Peyer's patch (tissue), 4 donors: ENCODE results near the gene ABCD1. TPM values are rescaled to one million over a fixed set of nuclear protein-coding genes. Genes with fewer than 3 reads are reported as not detected.
"Not testable (repeated sequence)": the region's sequence is repeated elsewhere in the genome, so short reads cannot be mapped to it uniquely, and the experiment has no call there.

Experiments used
- DNase-seq, 3 donors: peaks; one replicate each; pipeline ENCODE4 v3.0.0-alpha.2; 2017 to 2019
- H3K27ac ChIP-seq, 4 donors: fragments of 200-600 bp; sonication (generic); one replicate each; pipeline ENCODE4 v1.5.1; 2016 to 2019
- H3K27me3 ChIP-seq, 2 donors: fragments of 200-600 bp; sonication (generic); one replicate each; pipeline ENCODE4 v1.5.1; 2019
- H3K36me3 ChIP-seq, 3 donors: fragments of 200-600 bp; sonication (generic); one replicate each; pipeline ENCODE4 v1.5.1; 2016 to 2019
- H3K4me1 ChIP-seq, 4 donors: fragments of 200-600 bp; sonication (generic); one replicate each; pipeline ENCODE4 v1.5.1; 2016 to 2019
- H3K4me3 ChIP-seq, 4 donors: fragments of 200-600 bp; sonication (generic); 1 replicate in 3 of 4; 2 replicates in 1 of 4; pipeline ENCODE4 v1.5.1; 2016 to 2019; ENCODE audit warnings: mild to moderate bottlenecking in 1 of 4
- H3K9me3 ChIP-seq, 4 donors: fragments of 200-600 bp; sonication (generic); one replicate each; pipeline ENCODE4 v1.5.1; 2016 to 2019; ENCODE audit warnings: mild to moderate bottlenecking in 1 of 4
- POLR2A ChIP-seq, 2 donors: fragments of 450-650 bp; IDR thresholded peaks; one replicate each; pipeline ENCODE4 v1.5.1; 2017; ENCODE audit warnings: antibody characterized with exemption in 2 of 2, mild to moderate bottlenecking in 2 of 2, moderate library complexity in 2 of 2
- total RNA-seq, 4 donors: library from RNA; depleted of rRNA; stranded (reverse); fragments of >200 nt; gene quantifications; one replicate each; pipeline ENCODE4 v1.1.0, GENCODE V29; 2016
- TF ChIP-seq, protein P1 (sequence below), 6 experiments: fragments of 450-650 bp in 4 of 6; fragments of 200-600 bp in 2 of 6; sonication (generic) in 1 of 6; IDR thresholded peaks; one replicate each; pipeline ENCODE4 v1.5.1; 2017 to 2019; ENCODE audit warnings: antibody characterized with exemption in 6 of 6, mild to moderate bottlenecking in 3 of 6, moderate library complexity in 1 of 6

ABCD1 gene
- total RNA-seq, 4 donors from 2014 or later: 14.9 to 94.2 (median 68.0) TPM

- no peak for DNase-seq
- Histone ChIP-seq H3K4me1 (peaks cover 3 to 37% (median 12%) of the 10 kb centered on the region in 4 donors), H3K4me3 (no peak overlapping the region), H3K27me3 (no peaks in the 10 kb centered on the region), H3K36me3 (no peaks in the 10 kb centered on the region), H3K27ac (no peak overlapping the region), H3K9me3 (no peaks in the 10 kb centered on the region)
- TF ChIP-seq POLR2A (IDR thresholded peaks at IDR 0.05): no peak
- TF ChIP-seq, protein P1, sequence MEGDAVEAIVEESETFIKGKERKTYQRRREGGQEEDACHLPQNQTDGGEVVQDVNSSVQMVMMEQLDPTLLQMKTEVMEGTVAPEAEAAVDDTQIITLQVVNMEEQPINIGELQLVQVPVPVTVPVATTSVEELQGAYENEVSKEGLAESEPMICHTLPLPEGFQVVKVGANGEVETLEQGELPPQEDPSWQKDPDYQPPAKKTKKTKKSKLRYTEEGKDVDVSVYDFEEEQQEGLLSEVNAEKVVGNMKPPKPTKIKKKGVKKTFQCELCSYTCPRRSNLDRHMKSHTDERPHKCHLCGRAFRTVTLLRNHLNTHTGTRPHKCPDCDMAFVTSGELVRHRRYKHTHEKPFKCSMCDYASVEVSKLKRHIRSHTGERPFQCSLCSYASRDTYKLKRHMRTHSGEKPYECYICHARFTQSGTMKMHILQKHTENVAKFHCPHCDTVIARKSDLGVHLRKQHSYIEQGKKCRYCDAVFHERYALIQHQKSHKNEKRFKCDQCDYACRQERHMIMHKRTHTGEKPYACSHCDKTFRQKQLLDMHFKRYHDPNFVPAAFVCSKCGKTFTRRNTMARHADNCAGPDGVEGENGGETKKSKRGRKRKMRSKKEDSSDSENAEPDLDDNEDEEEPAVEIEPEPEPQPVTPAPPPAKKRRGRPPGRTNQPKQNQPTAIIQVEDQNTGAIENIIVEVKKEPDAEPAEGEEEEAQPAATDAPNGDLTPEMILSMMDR (IDR thresholded peaks at IDR 0.05): no peak
These were observed 4.4 kb downstream of the ABCD1 start for GRCh38 chrX:153728951-153729631.

GRCh38 chrX:153730115-153730514, 5.5 kb downstream of the ABCD1 start:
- H3K27ac ChIP-seq, H3K4me3 ChIP-seq, H3K27me3 ChIP-seq, DNase-seq, H3K9me3 ChIP-seq, H3K36me3 ChIP-seq: not testable (repeated sequence)
- peaks cover 3 to 34% (median 10%) of the 10 kb centered on the region in 4 donors for H3K4me1 ChIP-seq

DNA sequence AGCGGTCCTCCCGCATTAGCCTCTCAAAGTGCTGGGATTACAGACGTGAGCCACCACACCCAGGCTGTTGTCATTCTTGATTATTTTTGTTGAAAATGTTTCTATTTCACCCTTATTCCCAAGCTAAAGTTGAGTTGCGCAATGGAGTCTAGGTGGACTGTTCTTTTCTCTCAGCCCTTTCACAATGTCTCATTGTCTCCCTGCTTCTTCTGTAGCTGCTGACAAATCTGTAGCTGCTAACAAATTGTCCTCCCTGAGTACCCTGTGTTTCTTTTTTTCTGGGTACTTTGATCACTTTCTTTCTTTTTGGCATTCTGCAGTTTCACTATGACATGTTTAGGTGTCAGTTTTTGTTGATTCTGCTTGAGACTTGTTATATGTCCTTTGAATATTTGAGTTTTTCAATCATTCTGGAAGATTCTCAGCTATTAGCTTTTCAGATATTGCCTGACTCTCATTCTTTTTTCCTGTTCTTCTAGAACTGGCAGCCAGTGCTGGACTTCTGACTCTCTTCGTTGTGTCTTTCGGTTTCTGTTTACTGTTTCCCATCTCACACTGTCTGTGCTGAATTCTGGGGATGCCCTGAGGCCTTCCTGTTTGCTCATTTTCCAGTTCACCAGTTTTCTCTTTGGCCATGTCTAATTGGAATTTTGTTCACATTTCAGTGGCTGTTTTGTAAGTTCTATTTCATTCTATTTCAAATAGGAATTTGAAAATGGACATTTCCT, 6.6 kb downstream of the ABCD1 start:
- Histone ChIP-seq H3K36me3 (peaks cover 0 to under 1% (median 0%) of the 10 kb centered on the region in 3 donors), H3K4me3 (no peak overlapping the region), H3K9me3 (no peaks in the 10 kb centered on the region), H3K4me1 (peaks cover 2 to 23% (median 3%) of the 10 kb centered on the region in 4 donors), H3K27me3 (no peaks in the 10 kb centered on the region), H3K27ac (no peak overlapping the region)
- no peak for DNase-seq
- TF ChIP-seq, protein P1 (IDR thresholded peaks at IDR 0.05): no peak
- no peak for TF ChIP-seq POLR2A (IDR thresholded peaks at IDR 0.05)

DNA sequence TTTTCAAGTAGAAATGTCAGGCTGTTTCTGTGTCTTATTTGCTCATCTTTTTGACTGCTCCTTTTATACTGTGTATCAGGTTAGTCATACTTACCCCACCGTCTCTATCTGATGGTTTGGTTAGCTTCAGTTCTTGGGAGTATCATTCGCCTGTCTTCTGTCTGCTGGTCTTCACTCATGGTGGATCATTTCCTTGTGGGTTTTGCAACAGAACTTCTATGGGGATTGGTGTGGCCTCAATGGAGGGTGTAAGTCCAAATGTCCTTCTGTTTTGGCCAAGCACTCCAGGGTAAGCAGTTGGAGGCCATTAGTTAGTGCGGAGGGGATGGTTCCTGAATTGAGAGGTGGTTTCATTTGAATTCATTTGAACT, 7.2 kb downstream of the ABCD1 start:
- no peak for DNase-seq
- Histone ChIP-seq H3K36me3 (peaks cover 0 to 6% (median 0%) of the 10 kb centered on the region in 3 donors), H3K9me3 (no peaks in the 10 kb centered on the region), H3K27ac (no peak overlapping the region), H3K4me1 (peaks cover 0 to 18% (median 1%) of the 10 kb centered on the region in 4 donors), H3K27me3 (no peaks in the 10 kb centered on the region), H3K4me3 (no peak overlapping the region)
- TF ChIP-seq, protein P1 (IDR thresholded peaks at IDR 0.05): no peak

DNA sequence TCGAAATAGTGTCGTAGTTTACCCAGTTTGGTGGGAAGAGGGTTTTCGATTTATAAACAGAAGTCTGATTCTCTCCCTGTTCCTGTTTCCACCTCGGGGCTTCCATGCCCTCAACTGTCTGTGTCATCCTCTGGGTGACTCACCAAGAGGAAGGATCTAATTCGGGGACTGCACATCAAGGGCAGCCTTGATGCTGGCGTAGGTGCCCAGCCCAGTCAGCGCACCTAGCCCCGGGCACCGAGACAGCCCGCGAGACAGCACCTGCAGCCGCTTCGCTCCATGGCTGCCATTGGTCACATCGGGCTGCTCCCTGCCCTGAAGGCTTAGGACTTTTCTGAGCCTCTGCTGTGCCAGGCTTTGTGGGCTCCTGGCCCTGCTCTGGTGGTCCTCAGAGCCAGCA, 7.7 kb downstream of the ABCD1 start:
- Histone ChIP-seq H3K36me3 (peaks cover 0 to 7% (median 0%) of the 10 kb centered on the region in 3 donors), H3K27ac (no peak overlapping the region), H3K4me3 (no peak overlapping the region), H3K9me3 (no peaks in the 10 kb centered on the region), H3K27me3 (no peaks in the 10 kb centered on the region), H3K4me1 (peaks cover 0 to 13% (median 1%) of the 10 kb centered on the region in 4 donors)
- no peak for DNase-seq
- TF ChIP-seq, protein P1 (IDR thresholded peaks at IDR 0.05): no peak
- TF ChIP-seq POLR2A (IDR thresholded peaks at IDR 0.05): no peak

DNA sequence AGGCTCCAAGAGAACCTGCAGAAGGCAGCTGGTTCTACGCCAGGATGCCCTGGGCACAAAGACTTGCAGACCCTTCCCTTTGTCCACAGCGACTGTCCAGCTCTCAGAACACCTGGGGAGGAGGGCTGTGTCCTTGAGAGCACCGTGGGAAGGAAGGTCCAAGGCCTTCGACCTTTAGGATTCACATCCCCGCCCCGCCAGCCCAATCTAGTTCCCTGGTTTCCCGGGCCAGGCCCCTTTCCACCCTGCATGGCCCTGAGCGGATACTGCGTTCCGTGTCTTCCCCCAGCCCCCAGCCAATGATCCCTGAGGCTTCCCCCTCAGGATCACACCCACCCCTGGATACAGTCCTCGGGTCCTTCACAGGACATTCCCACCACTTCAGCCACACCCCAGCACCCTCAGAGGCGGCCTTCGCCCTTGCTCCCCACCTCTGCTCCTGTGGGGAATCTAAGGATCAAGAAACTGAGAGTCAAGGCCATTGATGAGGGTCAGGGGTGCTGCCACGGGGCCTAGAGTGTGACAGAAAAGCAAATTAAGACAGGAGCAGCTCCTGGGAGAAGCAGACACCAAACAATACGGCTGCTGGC, 9.1 kb downstream of the ABCD1 start:
- DNase-seq: no peak
- H3K36me3 ChIP-seq: peaks cover 0 to 7% (median 0%) of the 10 kb centered on the region in 3 donors
- no peak for TF ChIP-seq POLR2A (IDR thresholded peaks at IDR 0.05)
- TF ChIP-seq, protein P1 (IDR thresholded peaks at IDR 0.05): no peak
- H3K27ac ChIP-seq: no peak overlapping the region
- H3K27me3 ChIP-seq: no peaks in the 10 kb centered on the region
- no peak overlapping the region for H3K4me3 ChIP-seq
- no peaks in the 10 kb centered on the region for H3K4me1 ChIP-seq
- H3K9me3 ChIP-seq: no peaks in the 10 kb centered on the region
